ENCODE measurements around the gene TANK. TPM values are rescaled to one million over a fixed set of nuclear protein-coding genes. Genes with fewer than 3 reads are reported as not detected.

Gene TANK
- total and polyA plus RNA-seq, 2 of the 13 experiments (the other 11 are each of a cell fraction or from before 2014, with no cell fraction given), result 66.9 to 96.1 TPM

GRCh38 chr2:161207941-161208340 lies 47.7 kb downstream of the TANK start:
- H3K9ac ChIP-seq (ENCODE audit: insufficient read depth, low read depth, low read length), result no peak overlapping the region
- H2AFZ ChIP-seq (ENCODE audit: low read length), result no peak overlapping the region
- H4K20me1 ChIP-seq (ENCODE audit: insufficient read depth, low read length), result 0 out of 2 replicates have a peak, but pooled peaks cover 4% of the 10 kb centered on the region
- in situ Hi-C loops (cut with HindIII; ENCODE audit: extremely low pct_ligation_motif_present, low pct_unique_long_range_greater_than_20kb), result no loop called here
- CTCF ChIA-PET (ENCODE audit: low intra/inter-chr PET ratio, low total read pairs), result no interaction called here
- no peak overlapping the region for H3K4me3 ChIP-seq (replicated peaks in 1 of 3; ENCODE audit: insufficient read depth in 1 of 3, low read depth in 2 of 3, low read length in 3 of 3)
- FAIRE-seq, result no peak
- no peaks in the 10 kb centered on the region for H3K27me3 ChIP-seq (ENCODE audit: control insufficient read depth in 1 of 2, insufficient read depth in 2 of 2, low read length in 2 of 2)
- H3K79me2 ChIP-seq (ENCODE audit: insufficient read depth, low read length), result no peaks in the 10 kb centered on the region
- no peaks in the 10 kb centered on the region for H3K9me3 ChIP-seq (ENCODE audit: low read length)
- no peaks in the 10 kb centered on the region for H3K4me1 ChIP-seq (ENCODE audit: insufficient read depth, low read length)
- no peak for DNase-seq (ENCODE audit: low spot score)
- ATAC-seq, result no peak
- peaks cover 8 to 56% of the 10 kb centered on the region in 2 experiments for H3K36me3 ChIP-seq (replicated peaks in 1 of 2; ENCODE audit: control insufficient read depth in 1 of 2, insufficient read depth in 2 of 2, low read length in 2 of 2)
- POLR2A ChIA-PET, result no interaction called here
- intact Hi-C loops (cut with micrococcal nuclease; ENCODE audit: unreplicated experiment), result no loop called here
- no peak overlapping the region for H3K27ac ChIP-seq (ENCODE audit: extremely low read length, insufficient read depth, low read length)
- no peak overlapping the region for H3K4me2 ChIP-seq (ENCODE audit: low read depth, low read length)
- BruUV-seq (replicated peaks), result no TSS peak
- WGBS (ENCODE audit: low lambda C conversion rate), result 94% methylated on average over 1 of the region's 1 CpG
- TF ChIP-seq KDM3A (CRISPR knock-in tag; IDR thresholded peaks at IDR 0.05; ENCODE audit: low read depth) (no peak), ZNF180 (CRISPR knock-in tag; IDR thresholded peaks at IDR 0.05; ENCODE audit: borderline replicate concordance, low read depth) (no peak), BCL3 (CRISPR knock-in tag; IDR thresholded peaks at IDR 0.05) (no peak), ZNF383 (CRISPR knock-in tag; IDR thresholded peaks at IDR 0.05; ENCODE audit: borderline replicate concordance) (no peak), ZNF609 (CRISPR knock-in tag; IDR thresholded peaks at IDR 0.05; ENCODE audit: borderline replicate concordance) (no peak), KLF15 (CRISPR knock-in tag; IDR thresholded peaks at IDR 0.05; ENCODE audit: borderline replicate concordance) (no peak), ZNF589 (CRISPR knock-in tag; conservative IDR thresholded peaks at IDR 0.05) (no peak), PHF5A (CRISPR knock-in tag; IDR thresholded peaks at IDR 0.05; ENCODE audit: low read depth, unreplicated experiment) (no peak), AKAP8 (CRISPR knock-in tag; IDR thresholded peaks at IDR 0.05) (no peak), ZFX (CRISPR knock-in tag; IDR thresholded peaks at IDR 0.05; ENCODE audit: low read depth) (no peak), ZNF776 (CRISPR knock-in tag; IDR thresholded peaks at IDR 0.05) (no peak), NCOA1 (CRISPR knock-in tag; IDR thresholded peaks at IDR 0.05) (no peak), TRIM22 (IDR thresholded peaks at IDR 0.05) (no peak), ZNF883 (CRISPR knock-in tag; IDR thresholded peaks at IDR 0.05; ENCODE audit: not compliant biosample characterization) (no peak)
- TF ChIP-seq, protein P1, sequence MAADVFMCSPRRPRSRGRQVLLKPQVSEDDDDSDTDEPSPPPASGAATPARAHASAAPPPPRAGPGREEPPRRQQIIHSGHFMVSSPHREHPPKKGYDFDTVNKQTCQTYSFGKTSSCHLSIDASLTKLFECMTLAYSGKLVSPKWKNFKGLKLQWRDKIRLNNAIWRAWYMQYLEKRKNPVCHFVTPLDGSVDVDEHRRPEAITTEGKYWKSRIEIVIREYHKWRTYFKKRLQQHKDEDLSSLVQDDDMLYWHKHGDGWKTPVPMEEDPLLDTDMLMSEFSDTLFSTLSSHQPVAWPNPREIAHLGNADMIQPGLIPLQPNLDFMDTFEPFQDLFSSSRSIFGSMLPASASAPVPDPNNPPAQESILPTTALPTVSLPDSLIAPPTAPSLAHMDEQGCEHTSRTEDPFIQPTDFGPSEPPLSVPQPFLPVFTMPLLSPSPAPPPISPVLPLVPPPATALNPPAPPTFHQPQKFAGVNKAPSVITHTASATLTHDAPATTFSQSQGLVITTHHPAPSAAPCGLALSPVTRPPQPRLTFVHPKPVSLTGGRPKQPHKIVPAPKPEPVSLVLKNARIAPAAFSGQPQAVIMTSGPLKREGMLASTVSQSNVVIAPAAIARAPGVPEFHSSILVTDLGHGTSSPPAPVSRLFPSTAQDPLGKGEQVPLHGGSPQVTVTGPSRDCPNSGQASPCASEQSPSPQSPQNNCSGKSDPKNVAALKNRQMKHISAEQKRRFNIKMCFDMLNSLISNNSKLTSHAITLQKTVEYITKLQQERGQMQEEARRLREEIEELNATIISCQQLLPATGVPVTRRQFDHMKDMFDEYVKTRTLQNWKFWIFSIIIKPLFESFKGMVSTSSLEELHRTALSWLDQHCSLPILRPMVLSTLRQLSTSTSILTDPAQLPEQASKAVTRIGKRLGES (CRISPR knock-in tag; IDR thresholded peaks at IDR 0.05; ENCODE audit: borderline replicate concordance), result no peak

Data from HepG2 (cell line).